H4 (cell line): ENCODE measurements around the gene VIP. TPM values are rescaled to one million over a fixed set of nuclear protein-coding genes. Genes with fewer than 3 reads are reported as not detected.
"Not testable (repeated sequence)": the region's sequence is repeated elsewhere in the genome, so short reads cannot be mapped to it uniquely, and the experiment has no call there.

Source experiments
- DNase-seq: peaks from one replicate; pipeline ENCODE4 v3.0.0-alpha.2; 2015; ENCODE audit warnings: low spot score
- total RNA-seq: library from RNA; depleted of rRNA; stranded (reverse); fragments of >200 nt; shearing (Covaris generic); gene quantifications from 2 replicates; pipeline ENCODE4 v1.2.3, GENCODE V29; 2014; rRNA removed

Gene VIP
- not detected in 2 replicates for total RNA-seq

- DNase-seq, result no peak
Observed at GRCh38 chr6:152750694-152751093, at the start of gene VIP. Gene VIP, plus strand, starts transcription at chr6:152750797. Its CDS starts 1,381 bp downstream, at chr6:152752178.

GRCh38 chr6:152701081-152701862, 49.3 kb upstream of the VIP start:
- no peak for DNase-seq

GRCh38 chr6:152701863-152702401, 48.7 kb upstream of the VIP start:
- no peak for DNase-seq

- not testable (repeated sequence) for DNase-seq
Observed at GRCh38 chr6:152703750-152704149, 46.8 kb upstream of the VIP start.

GRCh38 chr6:152705327-152705726, 45.3 kb upstream of the VIP start:
- DNase-seq, result no peak

- DNase-seq, result no peak
Observed at GRCh38 chr6:152716322-152716721, 34.3 kb upstream of the VIP start.

- no peak for DNase-seq
Observed at GRCh38 chr6:152720974-152721373, 29.6 kb upstream of the VIP start.

- DNase-seq, result no peak
Observed at GRCh38 chr6:152721956-152722355, 28.6 kb upstream of the VIP start.

GRCh38 chr6:152723398-152723797, 27.2 kb upstream of the VIP start:
- peak; percentile 7 for DNase-seq

GRCh38 chr6:152726313-152726712, 24.3 kb upstream of the VIP start:
- DNase-seq, result no peak

GRCh38 chr6:152727507-152727906, 23.1 kb upstream of the VIP start:
- no peak for DNase-seq

GRCh38 chr6:152734630-152735029, 16.0 kb upstream of the VIP start:
- DNase-seq, result no peak

- no peak for DNase-seq
Observed at GRCh38 chr6:152736687-152737273, 13.8 kb upstream of the VIP start.

GRCh38 chr6:152745509-152746171, 5.0 kb upstream of the VIP start:
- no peak for DNase-seq

GRCh38 chr6:152746172-152746553, 4.4 kb upstream of the VIP start:
- DNase-seq, result peak; percentile 43

GRCh38 chr6:152748843-152749242, 1.8 kb upstream of the VIP start:
- DNase-seq, result no peak

- DNase-seq, result no peak
Observed at GRCh38 chr6:152749336-152749735, 1.3 kb upstream of the VIP start.

- DNase-seq, result no peak
Observed at GRCh38 chr6:152765331-152765730, 14.7 kb downstream of the VIP start.

GRCh38 chr6:152769159-152769558, 18.6 kb downstream of the VIP start:
- no peak for DNase-seq

- DNase-seq, result no peak
Observed at GRCh38 chr6:152769993-152770392, 19.4 kb downstream of the VIP start.

GRCh38 chr6:152771061-152771687, 20.6 kb downstream of the VIP start:
- DNase-seq, result no peak

GRCh38 chr6:152775428-152775827, 24.8 kb downstream of the VIP start:
- DNase-seq, result no peak
